GM13977 (cell line): ENCODE results near the gene DACH2.

Experiments
- DNase-seq: peaks from one replicate; pipeline ENCODE4 v3.0.0; 2012; ENCODE audit warnings: low spot score
- CTCF ChIP-seq: IDR thresholded peaks from 2 replicates; pipeline ENCODE4 v1.5.1; 2012; ENCODE audit warnings: mild to moderate bottlenecking, control low read depth; ENCODE audit not compliant: insufficient read depth; ENCODE audit errors: extremely low read depth, missing control alignments
- in situ Hi-C: fragments of 300-500 bp; cut with MboI; formaldehyde crosslinking; loops from one replicate; pipeline ENCODE4 v1.12.0; 2022; ENCODE audit warnings: low sequenced_read_pairs, low pct_unique_long_range_greater_than_20kb, mixed read lengths, inconsistent platforms; ENCODE audit not compliant: unreplicated experiment

Gene DACH2

GRCh38 chrX:86421771-86422170, 273.5 kb downstream of the DACH2 start:
- no peak for TF ChIP-seq CTCF
- in situ Hi-C loops, result no loop called here
- DNase-seq, result no peak

GRCh38 chrX:86436116-86436515, 287.9 kb downstream of the DACH2 start:
- DNase-seq, result no peak
- TF ChIP-seq CTCF, result no peak
- in situ Hi-C loops, result no loop called here

- no peak for TF ChIP-seq CTCF
- no peak for DNase-seq
- in situ Hi-C loops, result no loop called here
Measured at GRCh38 chrX:86455495-86455894, 307.2 kb downstream of the DACH2 start.

DNA sequence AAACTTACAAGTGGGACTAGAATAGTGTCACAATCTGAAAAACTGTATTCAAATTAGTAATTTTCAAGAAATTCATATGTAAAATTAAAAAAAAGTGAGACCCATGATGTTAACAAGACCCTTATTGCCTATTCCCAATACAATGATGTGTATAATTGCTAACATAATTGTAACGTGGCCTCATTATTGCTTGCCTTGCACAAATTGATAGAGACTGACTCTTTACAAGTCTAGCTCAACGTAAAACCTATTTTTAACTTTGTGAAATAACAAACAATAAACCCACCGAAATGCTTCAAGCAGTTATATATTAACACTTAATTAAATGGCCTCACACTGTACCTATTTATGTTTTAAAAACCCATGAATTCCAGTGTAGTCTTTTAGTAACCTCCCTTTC, 312.5 kb downstream of the DACH2 start:
- in situ Hi-C loops, result no loop called here
- TF ChIP-seq CTCF, result no peak

GRCh38 chrX:86504297-86504696, 356.0 kb downstream of the DACH2 start:
- in situ Hi-C loops, result no loop called here
- no peak for TF ChIP-seq CTCF
- no peak for DNase-seq

More for the DNA sequence above, 312.5 kb downstream of the DACH2 start:
- no peak for DNase-seq

- in situ Hi-C loops, result no loop called here
- DNase-seq, result no peak
- TF ChIP-seq CTCF, result no peak
Measured at GRCh38 chrX:86507331-86507730, 359.1 kb downstream of the DACH2 start.

- in situ Hi-C loops, result no loop called here
- no peak for TF ChIP-seq CTCF
- no peak for DNase-seq
Measured at GRCh38 chrX:86579777-86580176, 431.5 kb downstream of the DACH2 start.
